ENCODE measurements around the gene CYSTM1. TPM values are rescaled to one million over a fixed set of nuclear protein-coding genes. Genes with fewer than 3 reads are reported as not detected.

The CYSTM1 gene
- total and polyA plus RNA-seq, 2 of the 8 experiments (the other 6 are each of a cell fraction or from before 2014, with no cell fraction given): 25.0 to 47.8 TPM

GRCh38 chr5:140223567-140223966, 48.6 kb downstream of the CYSTM1 start (continued):
- TF ChIP-seq BCL11A (IDR thresholded peaks at IDR 0.05; ENCODE audit: low read depth in 2 of 2, low read length in 2 of 2) (no peak), SP2 (IDR thresholded peaks at IDR 0.05; ENCODE audit: low read length) (no peak), BRCA1 (IDR thresholded peaks at IDR 0.05; ENCODE audit: low read depth, low read length) (no peak), HDAC6 (IDR thresholded peaks at IDR 0.05; ENCODE audit: low read depth, low read length) (no peak), MAX (IDR thresholded peaks at IDR 0.05) (no peak), E2F6 (IDR thresholded peaks at IDR 0.05) (no peak), ASH2L (IDR thresholded peaks at IDR 0.05; ENCODE audit: low read length) (no peak), EP300 (IDR thresholded peaks at IDR 0.05; ENCODE audit: borderline replicate concordance in 1 of 2, low read depth in 2 of 2, low read length in 2 of 2) (no peak), TAF1 (IDR thresholded peaks at IDR 0.05; ENCODE audit: low read depth, low read length) (no peak), CHD2 (IDR thresholded peaks at IDR 0.05; ENCODE audit: low read length) (no peak)

Measured in H1 (cell line).